ENCODE data around the gene PRSS16.

PRSS16 gene

DNA sequence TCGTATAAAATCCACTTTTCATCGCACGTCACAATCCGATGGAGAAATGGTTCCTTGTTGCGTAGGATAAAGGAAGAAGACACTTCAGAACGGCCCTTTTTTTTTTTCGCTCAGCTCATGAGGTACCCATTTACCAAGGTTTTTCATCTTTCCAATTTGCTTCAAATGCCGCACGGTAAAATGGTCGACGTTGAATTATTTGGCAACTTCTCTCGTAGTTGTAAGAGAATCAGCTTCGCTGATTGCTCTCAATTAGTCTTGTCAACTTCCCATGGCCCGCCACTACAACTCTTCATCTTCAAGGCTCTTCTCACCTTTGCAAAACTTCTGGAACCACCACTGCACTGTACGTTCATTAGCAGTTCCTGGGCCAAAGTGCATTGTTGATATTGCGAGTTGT, 35.8 kb downstream of the PRSS16 start:
- no peak for DNase-seq (ENCODE audit: low spot score)

- DNase-seq (ENCODE audit: low spot score): no peak
Measured at GRCh38 chr6:27286141-27286540, 38.6 kb downstream of the PRSS16 start.

DNA sequence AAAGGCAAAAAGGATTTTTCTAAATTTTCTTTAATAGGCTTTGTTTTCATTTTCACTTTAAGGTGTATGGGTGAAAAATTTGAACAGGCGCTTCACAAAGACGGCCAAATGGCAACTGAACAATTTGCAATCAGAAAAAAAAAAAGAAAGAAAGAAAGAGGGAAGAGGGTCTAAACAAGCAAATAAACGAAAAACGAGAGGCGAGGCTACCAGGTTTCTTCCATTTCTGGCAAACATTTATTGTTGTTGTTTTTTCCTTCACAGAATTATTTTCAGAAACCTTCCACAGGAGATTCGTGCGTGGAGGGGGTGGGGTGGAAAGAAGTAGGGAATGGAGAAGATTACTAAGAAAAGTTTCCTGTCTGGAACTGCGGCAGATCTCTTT, 40.2 kb downstream of the PRSS16 start:
- no peak for DNase-seq (ENCODE audit: low spot score)

- DNase-seq (ENCODE audit: low spot score): no peak
Measured at GRCh38 chr6:27288136-27289044, 40.9 kb downstream of the PRSS16 start.

DNA sequence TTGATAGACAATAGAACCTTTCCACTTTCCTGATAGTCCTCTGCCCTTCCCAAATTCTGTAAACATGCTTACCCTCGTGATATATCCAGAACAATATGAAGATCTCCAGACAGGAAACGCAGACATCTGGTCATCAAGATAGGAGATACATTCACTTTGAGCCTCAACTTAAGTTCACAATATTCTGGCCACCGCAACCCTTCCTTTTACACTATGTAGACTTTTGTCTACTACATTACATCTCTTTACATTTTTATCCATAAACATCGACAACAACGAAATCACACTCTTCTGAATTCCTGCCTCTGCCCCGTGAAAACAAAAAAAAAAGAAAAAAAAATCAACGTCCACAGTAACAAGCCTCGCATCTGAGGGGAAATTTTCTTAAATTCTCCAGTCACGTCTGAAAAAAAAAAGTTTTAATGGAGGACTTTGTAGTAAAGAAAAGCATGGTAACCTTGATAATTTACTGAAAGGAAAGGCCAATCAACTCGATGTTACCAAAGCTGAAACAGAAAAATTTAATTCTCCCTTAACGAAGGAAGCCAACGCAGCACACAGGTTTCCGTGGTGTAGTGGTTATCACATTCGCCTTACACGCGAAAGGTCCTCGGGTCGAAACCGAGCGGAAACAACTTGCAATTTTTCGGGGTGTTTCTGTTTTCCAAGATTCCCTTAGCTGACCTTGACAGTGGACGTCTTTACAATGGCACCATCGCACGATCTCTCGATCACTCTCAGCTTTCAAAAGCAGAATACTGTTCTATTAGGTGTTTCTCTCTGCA, 42.8 kb downstream of the PRSS16 start:
- DNase-seq (ENCODE audit: low spot score): no peak

DNA sequence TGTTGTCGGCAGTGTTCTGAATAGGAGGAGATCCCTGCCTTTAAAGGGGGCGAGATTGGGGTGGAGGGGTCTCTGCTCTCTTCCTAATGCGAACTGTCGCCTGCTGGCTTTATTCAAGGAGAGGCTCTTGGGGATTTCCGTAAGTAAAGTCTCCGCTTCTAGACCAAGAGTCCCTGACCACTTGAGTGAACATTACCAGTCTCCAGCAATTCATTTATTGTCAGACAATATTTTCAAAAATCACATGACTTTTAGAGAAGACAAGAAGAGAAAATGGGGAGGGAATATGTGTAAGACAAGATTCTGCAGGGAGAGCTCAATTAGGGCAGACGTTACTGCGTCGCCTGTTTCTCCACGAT, 43.3 kb downstream of the PRSS16 start:
- DNase-seq (ENCODE audit: low spot score): no peak

DNA sequence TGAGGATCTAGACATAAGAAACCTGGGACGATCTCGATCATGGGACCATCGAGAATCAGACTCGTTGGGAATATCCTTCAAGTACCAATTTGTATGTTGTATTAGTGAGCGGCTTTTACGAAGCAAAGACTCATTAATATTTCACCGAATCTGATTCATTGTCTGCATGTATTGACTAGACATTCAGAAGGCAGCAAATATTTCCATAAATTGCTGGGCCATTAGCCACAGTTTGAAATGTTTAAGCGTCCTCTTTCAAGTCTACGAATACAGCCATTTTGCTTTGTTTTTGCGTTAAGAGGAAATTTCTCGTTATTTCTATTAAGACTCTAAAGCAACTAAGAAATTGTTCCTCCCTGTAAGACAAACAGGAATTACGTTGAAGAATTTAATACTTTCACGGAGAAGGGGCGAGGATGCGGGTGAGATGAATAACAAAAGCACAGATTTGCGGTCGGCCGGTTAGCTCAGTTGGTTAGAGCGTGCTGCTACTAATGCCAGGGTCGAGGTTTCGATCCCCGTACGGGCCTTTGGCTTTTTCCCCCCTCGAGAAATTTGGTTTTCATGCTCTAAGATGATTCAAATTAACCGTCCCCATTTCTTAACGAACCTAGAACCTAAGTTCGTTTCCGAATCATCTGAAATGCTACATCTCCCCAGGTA, 46.1 kb downstream of the PRSS16 start:
- DNase-seq (ENCODE audit: low spot score): no peak

DNA sequence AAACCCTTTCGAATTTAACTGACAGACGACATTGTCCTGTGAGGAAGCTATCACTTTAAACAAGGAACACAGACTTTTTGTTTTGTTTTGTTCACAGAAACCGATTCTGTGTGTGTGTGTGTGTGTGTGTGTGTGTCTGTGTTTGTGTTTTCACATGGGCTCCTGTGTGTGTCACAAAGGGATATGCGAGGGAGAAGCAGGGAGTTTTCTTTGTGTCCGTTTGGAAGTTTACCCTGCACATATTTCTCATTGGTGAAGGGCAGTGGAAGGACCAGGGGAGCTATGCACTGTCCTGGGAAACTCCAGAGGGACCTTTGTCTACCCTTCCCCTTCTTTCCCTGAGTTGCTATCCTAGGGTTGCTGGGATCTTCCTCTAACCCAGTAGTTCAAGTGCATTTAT, 46.9 kb downstream of the PRSS16 start:
- no peak for DNase-seq (ENCODE audit: low spot score)

DNA sequence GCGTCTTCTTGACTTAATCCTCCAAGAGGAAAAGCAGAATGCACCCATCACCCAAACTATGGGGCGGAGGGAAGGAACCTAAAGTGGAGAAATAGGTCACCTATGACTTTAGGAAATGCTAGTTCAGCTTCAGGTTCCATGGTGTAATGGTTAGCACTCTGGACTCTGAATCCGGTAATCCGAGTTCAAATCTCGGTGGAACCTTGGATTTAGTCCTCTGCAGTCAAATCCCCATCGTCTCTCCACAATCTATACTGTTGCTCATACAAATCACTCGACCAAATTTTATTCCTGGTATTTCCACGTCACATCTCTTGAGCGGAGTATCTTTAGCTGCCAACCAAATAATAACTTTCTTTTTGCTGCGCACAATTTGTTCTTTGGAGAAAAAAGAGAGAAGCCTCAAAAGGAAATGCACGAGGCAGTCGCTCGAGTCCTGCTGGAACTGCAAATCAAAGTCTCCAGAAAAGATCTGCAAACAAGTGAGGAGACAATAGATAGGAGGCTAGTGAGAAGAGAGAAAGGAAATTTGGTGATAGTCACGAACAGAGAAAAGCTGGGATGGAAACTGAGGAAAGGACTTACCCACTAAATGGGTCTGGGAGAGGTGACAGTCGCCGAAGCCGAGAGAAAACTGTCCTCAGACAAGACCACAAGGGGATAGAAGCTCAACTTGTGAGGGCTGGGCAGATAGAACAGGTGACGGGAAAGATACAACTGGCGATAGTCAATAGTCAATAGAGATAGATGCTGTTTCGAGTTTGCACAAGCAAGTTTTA, 48.0 kb downstream of the PRSS16 start:
- DNase-seq (ENCODE audit: low spot score): no peak

- no peak for DNase-seq (ENCODE audit: low spot score)
Measured at GRCh38 chr6:27296106-27296783, 48.7 kb downstream of the PRSS16 start.

DNA sequence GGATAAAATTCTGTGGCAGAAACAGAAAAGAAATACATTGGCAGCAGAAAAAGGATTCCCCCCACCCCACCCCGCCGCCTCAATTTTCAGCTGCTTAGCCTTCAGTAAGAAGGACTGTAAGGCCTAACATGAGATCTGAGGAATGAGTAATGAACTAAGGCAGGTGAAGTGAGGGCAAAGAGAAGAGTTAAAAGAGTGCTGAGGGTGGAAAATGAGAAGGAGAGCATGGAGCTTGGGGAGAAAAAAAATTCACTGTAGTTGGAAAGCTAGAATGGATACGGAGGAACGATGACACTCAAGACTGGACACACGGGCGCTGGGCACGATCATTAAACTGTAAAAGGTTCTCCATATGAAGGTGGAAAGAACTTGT, 50.0 kb downstream of the PRSS16 start:
- no peak for DNase-seq (ENCODE audit: low spot score)

DNA sequence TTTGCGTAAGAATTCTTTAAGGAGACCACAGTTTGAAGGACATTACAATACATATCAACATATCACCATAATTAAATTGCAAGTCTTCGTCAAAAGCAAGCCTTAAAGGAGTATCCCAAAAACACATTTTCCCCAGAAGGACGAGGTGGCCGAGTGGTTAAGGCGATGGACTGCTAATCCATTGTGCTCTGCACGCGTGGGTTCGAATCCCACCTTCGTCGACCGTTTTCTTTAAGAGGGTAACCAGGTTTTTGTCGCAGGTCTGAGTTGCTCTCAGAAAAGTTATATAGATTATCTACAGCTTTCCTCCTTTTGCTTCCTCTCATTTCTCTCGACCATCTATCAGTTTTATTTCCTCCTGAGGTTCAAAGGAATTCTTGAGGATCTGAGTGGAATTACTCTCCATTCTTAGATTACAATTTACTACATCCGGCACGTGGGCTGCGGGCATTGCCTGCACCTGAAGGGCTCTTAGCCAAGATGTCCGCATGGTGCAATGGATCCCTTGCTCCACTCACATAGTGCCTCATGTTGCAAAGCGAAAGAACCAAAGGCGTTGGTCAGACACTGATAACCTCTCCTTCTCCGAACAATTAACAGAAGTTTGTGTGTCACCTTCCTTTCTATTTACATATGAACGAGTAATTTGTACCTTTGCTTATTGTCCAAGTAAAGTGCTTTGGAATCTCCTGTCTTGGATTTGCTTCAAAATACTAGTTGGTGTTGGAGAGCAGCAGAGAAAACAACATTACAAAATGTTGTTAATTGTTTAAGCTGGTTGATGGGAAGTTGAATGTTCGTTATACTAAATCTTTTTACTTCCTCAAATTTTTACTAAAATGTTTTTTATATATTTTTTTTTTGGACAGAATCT, 50.6 kb downstream of the PRSS16 start:
- DNase-seq (ENCODE audit: low spot score): no peak

DNA sequence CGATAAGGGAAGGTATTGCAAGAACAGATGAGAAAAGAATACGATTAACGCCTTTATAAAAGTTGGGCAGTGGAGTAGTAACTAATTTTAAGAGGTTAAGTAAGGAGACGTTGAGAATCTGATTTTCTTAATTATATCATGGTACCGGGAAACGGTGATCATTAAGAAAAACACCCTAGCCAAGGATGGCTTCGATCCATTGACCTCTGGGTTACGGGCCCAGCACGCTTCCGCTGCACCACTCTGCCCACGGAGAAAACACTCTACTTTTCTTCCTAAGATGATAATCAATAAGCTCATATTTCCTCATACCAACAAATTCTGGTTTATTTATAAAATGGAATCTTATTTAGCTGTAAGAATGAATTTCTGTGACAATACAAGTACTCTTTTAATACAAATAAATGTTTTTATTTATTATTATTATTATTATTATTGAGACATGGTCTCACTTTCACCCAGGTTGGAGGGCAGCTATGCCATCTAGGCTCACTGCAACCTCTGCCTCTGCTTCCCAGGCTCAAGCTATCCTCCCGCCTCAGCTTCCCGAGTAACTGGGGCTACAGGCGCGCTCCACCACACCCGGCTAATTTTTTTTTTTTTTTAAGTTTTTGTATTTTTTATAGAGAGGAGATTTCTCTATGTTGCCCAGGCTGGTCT, 56.2 kb downstream of the PRSS16 start:
- no peak for DNase-seq (ENCODE audit: low spot score)
